ENCODE data around the gene NINJ2. TPM values are rescaled to one million over a fixed set of nuclear protein-coding genes. Genes with fewer than 3 reads are reported as not detected.

Gene NINJ2
- total RNA-seq, 4 donors from 2014 or later, result 0.78 to 9.0 (median 5.2) TPM

- Histone ChIP-seq H3K27me3 (peaks cover 36% of the 10 kb centered on the region), H3K27ac (no peak overlapping the region), H3K36me3 (no peaks in the 10 kb centered on the region), H3K4me3 (no peak overlapping the region), H3K4me1 (peaks cover 0 to 21% (median 0%) of the 10 kb centered on the region in 3 donors), H3K9me3 (no peaks in the 10 kb centered on the region)
- ATAC-seq, result no peak
- no peak for TF ChIP-seq POLR2A (IDR thresholded peaks at IDR 0.05)
- TF ChIP-seq EP300 (IDR thresholded peaks at IDR 0.05), result no peak
- no peak for TF ChIP-seq CTCF (IDR thresholded peaks at IDR 0.05)
- no peak for TF ChIP-seq POLR2AphosphoS5 (IDR thresholded peaks at IDR 0.05)
- WGBS, 2 donors (ENCODE audit: low coverage in 1 of 2), result 43% methylated on average over 4 of the region's 8 CpGs; no CpG with 5 or more reads in 1 of the 2 donors
Measured at GRCh38 chr12:542395-543113, 120.7 kb downstream of the NINJ2 start.

- H3K27ac ChIP-seq, result peak overlapping the region in 1 of 4 donors; percentile 49
- H3K9me3 ChIP-seq, result no peaks in the 10 kb centered on the region
- WGBS, 2 donors (ENCODE audit: low coverage in 1 of 2), result 72 to 81% methylated on average over 5 to 6 of the region's 9 CpGs
- H3K4me3 ChIP-seq, result no peak overlapping the region
- H3K4me1 ChIP-seq, result peaks cover 0 to 17% (median 0%) of the 10 kb centered on the region in 3 donors
- peaks cover 29% of the 10 kb centered on the region for H3K27me3 ChIP-seq
- H3K36me3 ChIP-seq, result no peaks in the 10 kb centered on the region
- TF ChIP-seq POLR2AphosphoS5 (IDR thresholded peaks at IDR 0.05) (no peak), EP300 (IDR thresholded peaks at IDR 0.05) (no peak), CTCF (IDR thresholded peaks at IDR 0.05) (no peak), POLR2A (IDR thresholded peaks at IDR 0.05) (no peak)
- no peak for ATAC-seq
Measured at GRCh38 chr12:541676-542324, 121.4 kb downstream of the NINJ2 start.

DNA sequence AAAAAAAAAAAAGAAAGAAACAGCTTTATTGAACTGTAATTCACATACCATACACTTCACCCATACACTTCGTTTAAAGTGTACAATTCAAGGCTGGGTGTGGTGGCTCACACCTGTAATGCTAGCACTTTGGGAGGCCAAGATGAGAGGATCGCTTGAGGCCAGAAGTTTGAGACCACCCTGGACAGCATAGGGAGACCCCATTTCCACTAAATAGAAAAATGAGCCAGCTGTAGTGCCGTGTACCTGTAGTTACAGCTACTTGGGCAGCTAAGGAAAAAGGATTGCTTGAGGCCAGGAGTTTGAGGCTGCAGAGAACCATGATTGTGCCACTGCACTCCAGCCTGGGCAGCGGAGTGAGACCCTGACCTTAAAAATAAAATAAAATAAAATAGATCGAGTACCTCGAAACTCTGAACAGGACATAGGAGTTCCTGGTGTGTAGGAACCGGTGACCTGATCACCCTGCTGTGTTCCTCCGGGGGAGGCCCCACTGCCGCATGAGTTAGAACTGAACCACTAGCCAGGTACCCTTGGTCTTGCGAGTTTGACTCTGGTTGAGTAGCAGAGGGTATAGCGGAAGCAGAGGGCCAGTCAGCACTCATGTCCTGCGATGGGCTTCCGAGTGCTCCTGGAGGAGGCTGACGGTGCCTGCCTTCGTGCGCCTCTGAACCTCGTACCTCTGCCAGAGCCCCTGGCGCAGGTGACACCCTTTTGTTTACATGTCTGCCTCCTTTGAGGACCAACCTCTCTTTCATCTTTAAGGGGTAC is 123.5 kb downstream of the NINJ2 start:
- Histone ChIP-seq H3K4me1 (peaks cover 0 to 13% (median 0%) of the 10 kb centered on the region in 3 donors), H3K27ac (no peak overlapping the region), H3K4me3 (no peak overlapping the region), H3K27me3 (peaks cover 16% of the 10 kb centered on the region), H3K36me3 (no peaks in the 10 kb centered on the region), H3K9me3 (no peaks in the 10 kb centered on the region)
- 93 to 95% methylated on average over 7 to 15 of the region's 18 CpGs for WGBS, 2 donors (ENCODE audit: low coverage in 1 of 2)
- no peak for ATAC-seq
- TF ChIP-seq POLR2A (IDR thresholded peaks at IDR 0.05), result no peak
- no peak for TF ChIP-seq EP300 (IDR thresholded peaks at IDR 0.05)
- no peak for TF ChIP-seq POLR2AphosphoS5 (IDR thresholded peaks at IDR 0.05)

DNA sequence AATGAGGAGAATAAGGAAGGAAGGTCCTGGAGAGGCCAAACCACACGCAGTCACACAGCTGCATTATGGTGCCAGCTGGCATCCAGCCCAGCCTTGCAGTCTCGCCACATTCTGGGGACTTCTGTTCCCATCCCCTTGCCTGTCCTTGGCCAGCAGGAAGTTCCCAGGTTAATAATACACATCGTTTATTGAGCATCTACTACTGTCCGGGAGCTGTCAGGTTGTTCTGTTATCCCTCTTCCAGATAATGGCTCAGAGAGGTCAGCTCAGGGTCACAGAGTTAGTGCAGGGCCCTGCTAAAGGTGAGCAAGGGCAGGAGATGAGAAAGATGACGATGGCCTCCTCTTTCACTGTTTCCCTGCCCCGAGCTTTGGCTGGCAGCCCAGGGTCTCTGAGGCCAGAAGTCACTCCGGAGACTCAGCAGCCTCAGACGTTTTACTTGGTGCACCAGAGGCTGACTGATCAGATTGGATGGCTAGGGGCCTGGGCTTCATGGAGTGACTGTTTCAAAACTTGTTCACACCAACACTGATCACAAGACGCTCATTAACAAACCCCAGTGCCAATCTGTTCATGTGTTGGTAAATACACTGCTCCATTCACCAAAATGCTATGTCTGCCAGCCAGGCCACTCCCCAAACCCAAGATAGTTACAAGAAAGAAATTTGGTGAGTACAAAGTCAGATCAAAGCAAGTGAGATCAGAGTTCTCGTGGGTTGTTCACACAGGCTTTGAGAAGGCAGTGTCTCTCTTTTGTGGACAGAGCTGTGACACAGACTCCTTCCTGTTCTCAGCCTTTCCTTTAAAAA is 124.3 kb downstream of the NINJ2 start:
- no peak for TF ChIP-seq CTCF (IDR thresholded peaks at IDR 0.05)
- no peak for TF ChIP-seq POLR2A (IDR thresholded peaks at IDR 0.05)
- TF ChIP-seq POLR2AphosphoS5 (IDR thresholded peaks at IDR 0.05), result no peak
- no peak for TF ChIP-seq EP300 (IDR thresholded peaks at IDR 0.05)
- Histone ChIP-seq H3K4me1 (peaks cover 0 to 13% (median 0%) of the 10 kb centered on the region in 3 donors), H3K36me3 (no peaks in the 10 kb centered on the region), H3K27me3 (peaks cover 16% of the 10 kb centered on the region), H3K9me3 (no peaks in the 10 kb centered on the region), H3K27ac (no peak overlapping the region), H3K4me3 (no peak overlapping the region)
- ATAC-seq, result peak; percentile 45
- WGBS, 2 donors (ENCODE audit: low coverage in 1 of 2), result 24 to 28% methylated on average over 3 to 9 of the region's 10 CpGs

Measured in gastroesophageal sphincter (tissue), 4 donors.